Memory B cell (primary cell): ENCODE results near the gene PSAP.

Source experiments
- ATAC-seq: fragments of 150-1000 bp; cut with Tn5 transposase; 2 replicates; pipeline ENCODE4 v1.10.0; 2021; ENCODE audit warnings: low read depth, mild to moderate bottlenecking, moderate library complexity
- DNase-seq, 2 donors: peaks; one replicate each; pipeline ENCODE4 v3.0.0; 2022; ENCODE audit warnings: low spot score in 2 of 2
- H3K27ac Mint-ChIP-seq: one replicate; pipeline ENCODE4 v1.8.0; 2022; ENCODE audit warnings: mild to moderate bottlenecking, moderate library complexity, mixed read lengths
- H3K27me3 Mint-ChIP-seq: one replicate; pipeline ENCODE4 v1.8.0; 2022; ENCODE audit warnings: mixed read lengths
- H3K36me3 Mint-ChIP-seq: one replicate; pipeline ENCODE4 v1.8.0; 2022; ENCODE audit warnings: mild to moderate bottlenecking, mixed read lengths
- H3K4me1 Mint-ChIP-seq: one replicate; pipeline ENCODE4 v1.8.0; 2022; ENCODE audit warnings: mixed read lengths
- H3K4me3 Mint-ChIP-seq: one replicate; pipeline ENCODE4 v1.8.0; 2022; ENCODE audit warnings: mild to moderate bottlenecking, moderate library complexity, mixed read lengths
- H3K9me3 Mint-ChIP-seq: one replicate; pipeline ENCODE4 v1.8.0; 2022; ENCODE audit warnings: mixed read lengths

The PSAP gene

DNA sequence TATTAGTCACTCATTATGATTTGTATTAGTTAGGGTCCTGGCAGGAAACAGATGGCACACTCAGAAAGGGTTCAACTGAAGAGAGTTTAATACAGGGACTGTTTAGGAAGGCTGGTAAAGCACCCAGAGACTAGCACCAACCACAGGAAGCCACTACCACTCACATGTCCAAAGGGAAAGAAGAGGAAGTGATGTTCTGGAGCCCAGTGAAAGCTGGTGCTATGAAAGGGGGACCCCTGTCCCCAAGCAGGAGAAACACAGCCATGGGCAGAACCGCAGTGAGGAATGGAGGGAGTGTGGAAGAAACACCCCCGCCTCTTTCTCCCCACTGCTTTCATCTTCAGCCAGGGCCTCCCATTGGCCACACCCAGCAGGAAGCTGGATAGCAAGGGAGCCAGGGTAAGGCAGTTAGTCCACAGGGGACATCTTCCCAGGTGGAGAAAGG lies 74.5 kb downstream of the PSAP start:
- Mint-ChIP-seq H3K36me3 (no peaks in the 10 kb centered on the region), H3K4me1 (peaks cover 43% of the 10 kb centered on the region), H3K27me3 (no peaks in the 10 kb centered on the region), H3K9me3 (peaks cover 1% of the 10 kb centered on the region), H3K4me3 (peak overlapping the region; percentile 7), H3K27ac (peak overlapping the region; percentile 20)
- DNase-seq = no peak
- ATAC-seq = no peak

DNA sequence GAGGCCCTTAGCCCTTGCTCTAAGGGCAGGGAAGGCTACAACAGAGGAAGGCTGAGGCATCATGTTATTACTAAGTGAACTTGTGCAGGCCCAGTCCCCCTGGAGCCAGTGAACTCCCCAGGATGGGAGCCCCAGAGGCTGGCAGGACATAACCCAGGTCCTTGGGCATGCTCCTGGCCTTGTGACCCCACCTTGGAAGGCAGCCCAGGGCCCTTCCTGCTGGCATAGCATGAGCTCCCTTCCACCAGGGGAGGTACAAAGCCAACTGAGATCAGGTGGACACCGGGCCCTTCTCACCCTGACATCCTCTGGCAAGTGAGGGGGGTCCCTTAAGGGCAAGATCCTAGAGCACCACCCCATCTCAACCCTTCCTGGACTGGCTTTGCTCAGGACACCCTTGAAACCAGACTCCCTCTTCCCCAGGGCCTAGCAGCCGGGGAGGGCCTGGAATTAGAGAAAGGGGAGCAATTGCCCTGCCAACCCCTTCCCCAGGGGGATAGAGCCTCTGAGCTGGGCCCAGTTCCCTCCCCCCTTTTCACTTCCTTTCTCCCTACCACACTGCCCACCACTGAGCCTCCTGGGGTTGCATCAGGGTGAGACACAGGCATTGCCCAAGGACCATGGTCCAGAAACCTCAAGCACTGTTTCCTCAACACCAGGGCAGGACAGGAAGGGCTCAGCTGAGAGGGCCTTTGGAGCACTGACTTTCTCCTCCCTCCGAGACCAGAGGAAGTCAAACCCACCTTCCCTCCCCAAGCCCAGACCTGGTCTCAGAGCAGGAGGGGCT lies 75.9 kb downstream of the PSAP start:
- no peak for ATAC-seq

DNA sequence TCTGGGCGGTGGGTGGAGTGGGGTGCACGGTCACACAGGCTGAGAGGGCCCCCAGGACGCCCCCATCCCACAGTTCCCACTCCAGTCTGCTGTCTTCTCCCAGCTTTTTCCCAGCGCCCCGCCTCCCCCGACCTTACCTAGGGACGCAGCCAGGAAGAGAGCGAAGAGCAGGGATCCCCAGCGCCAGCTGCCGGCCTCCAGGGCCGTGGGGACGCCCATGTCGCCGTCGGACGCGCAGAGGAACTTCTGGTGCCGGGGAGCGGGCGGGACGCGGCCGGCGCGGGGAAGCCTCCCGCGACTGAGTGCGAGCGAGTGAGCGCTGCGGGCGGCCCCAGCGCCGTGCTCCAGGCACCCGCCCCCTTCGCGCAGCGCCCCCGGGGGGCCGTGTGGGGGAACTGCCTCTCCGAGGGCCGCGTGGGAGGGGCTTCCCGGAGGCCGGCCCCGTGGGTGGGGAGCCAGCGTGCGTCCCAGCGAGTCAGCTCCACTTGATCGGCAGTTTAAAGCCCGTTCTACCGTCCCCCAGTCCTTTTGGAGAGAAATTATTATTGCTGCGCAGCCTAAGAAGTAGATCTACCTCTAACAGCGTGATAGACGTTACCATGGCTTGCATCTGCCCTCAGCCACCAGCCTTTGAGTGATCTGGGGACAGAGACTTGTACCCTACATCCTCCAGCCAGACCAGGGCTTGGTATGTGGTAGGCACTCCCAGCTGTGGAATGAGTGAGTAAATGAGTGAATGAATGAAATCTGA lies 77.7 kb downstream of the PSAP start, which contains the start of gene VSIR:
Gene VSIR (minus strand): TSS at position 300 of the 751 bp plus-strand sequence. CDS start 81 bp downstream, at position 219.
- H3K27me3 Mint-ChIP-seq = no peaks in the 10 kb centered on the region
- peak within 1 kb of the TSS; percentile 95 for H3K27ac Mint-ChIP-seq
- peaks cover 59% of the 10 kb centered on the region for H3K4me1 Mint-ChIP-seq
- peaks cover 1% of the 10 kb centered on the region for H3K9me3 Mint-ChIP-seq
- DNase-seq (peak; percentile 99 to 100), ATAC-seq (peak; percentile 73)
- peak within 1 kb of the TSS; percentile 89 for H3K4me3 Mint-ChIP-seq
- H3K36me3 Mint-ChIP-seq = peaks cover 3% of the 10 kb centered on the region

More for the DNA sequence above, 75.9 kb downstream of the PSAP start:
- Mint-ChIP-seq H3K4me3 (peak overlapping the region; percentile 35), H3K27ac (peak overlapping the region; percentile 95), H3K9me3 (peaks cover 1% of the 10 kb centered on the region), H3K36me3 (no peaks in the 10 kb centered on the region), H3K27me3 (no peaks in the 10 kb centered on the region), H3K4me1 (peaks cover 51% of the 10 kb centered on the region)
- no peak for DNase-seq

DNA sequence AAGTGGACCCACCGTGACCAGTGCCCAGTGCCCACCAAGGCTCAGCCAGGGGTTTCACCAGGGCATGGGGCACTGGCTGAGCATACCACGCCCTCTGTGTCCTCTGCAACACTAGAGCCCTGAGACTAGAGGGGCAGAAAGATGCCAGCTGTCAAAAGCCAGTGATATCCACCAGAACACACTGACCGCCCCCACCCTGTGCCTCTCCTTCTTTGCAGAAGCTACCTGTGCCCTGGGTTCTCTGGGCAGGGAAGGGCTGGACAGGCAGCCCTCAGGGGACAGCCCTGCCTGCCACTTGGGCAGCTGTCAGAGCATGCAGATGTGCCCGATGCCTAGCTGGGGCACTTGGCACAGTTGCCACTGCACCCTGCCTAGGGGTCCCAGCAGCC lies 78.2 kb downstream of the PSAP start:
- ATAC-seq = no peak
- Mint-ChIP-seq H3K36me3 (peaks cover 3% of the 10 kb centered on the region), H3K4me3 (peak overlapping the region; percentile 89), H3K27ac (peak overlapping the region; percentile 95), H3K27me3 (no peaks in the 10 kb centered on the region), H3K9me3 (peaks cover 1% of the 10 kb centered on the region), H3K4me1 (peaks cover 63% of the 10 kb centered on the region)
- DNase-seq = no peak

DNA sequence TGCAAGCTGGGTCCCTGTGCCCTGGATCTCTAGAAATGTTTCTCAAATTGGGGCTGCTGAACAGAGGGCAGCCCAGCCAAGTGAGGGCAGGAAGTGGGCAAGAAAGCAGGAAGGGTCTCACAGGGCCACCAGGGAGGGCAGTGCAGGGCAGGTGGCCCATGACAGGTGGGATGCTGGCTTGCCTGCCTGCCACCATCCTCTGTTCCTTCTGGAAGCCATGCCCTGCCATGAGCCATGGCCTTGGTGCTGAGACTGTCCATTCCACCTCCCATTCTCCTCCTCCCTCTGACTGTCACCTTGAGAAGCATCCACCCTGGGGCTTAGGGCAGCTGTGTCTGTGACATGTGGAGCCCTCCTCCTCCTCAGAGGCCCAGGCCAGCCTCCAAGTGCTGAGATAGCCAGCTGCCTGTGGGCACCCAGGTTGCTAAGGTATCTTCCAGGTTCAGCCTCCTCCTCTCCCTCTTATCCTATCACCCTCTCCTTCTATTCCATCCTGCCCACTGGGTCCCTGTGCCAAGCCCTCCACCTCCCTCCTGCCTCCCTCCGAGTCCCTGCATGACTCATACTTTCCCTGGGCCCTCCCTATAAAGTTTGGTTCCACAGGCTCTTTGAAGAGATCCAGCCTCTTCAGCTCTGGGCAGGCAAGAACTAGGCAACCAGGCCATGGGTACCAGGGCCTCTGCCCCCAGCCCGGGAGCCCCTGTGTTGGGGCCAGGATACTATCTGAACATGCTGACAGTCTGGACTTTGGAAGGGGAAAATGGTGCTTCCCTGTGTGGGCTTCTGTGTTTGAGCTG lies 79.0 kb downstream of the PSAP start:
- no peak for ATAC-seq
- H3K9me3 Mint-ChIP-seq = no peaks in the 10 kb centered on the region
- peaks cover 6% of the 10 kb centered on the region for H3K36me3 Mint-ChIP-seq
- H3K4me1 Mint-ChIP-seq = peaks cover 64% of the 10 kb centered on the region
- DNase-seq = no peak
- H3K4me3 Mint-ChIP-seq = peak overlapping the region; percentile 89
- peak overlapping the region; percentile 95 for H3K27ac Mint-ChIP-seq
- H3K27me3 Mint-ChIP-seq = no peaks in the 10 kb centered on the region

DNA sequence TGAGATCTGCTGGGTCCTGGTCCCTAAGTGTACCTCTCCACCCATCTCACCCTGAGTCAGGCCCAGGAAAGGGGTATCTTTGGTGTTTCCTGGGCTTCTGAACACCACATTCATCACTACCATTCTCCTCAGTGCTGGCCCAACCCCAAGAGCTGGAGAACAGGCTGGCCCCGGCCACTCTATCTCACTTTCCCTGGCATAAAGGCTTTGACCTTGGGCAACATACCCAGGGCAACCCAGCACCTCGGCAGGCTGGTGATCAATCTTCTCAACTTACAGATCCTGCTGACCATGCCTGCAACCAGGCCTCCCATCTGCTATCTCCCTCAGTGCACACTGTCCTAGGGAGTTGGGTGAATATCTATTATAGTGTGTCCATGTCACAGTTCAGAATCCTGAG lies 79.8 kb downstream of the PSAP start:
- Mint-ChIP-seq H3K27ac (peak overlapping the region; percentile 95), H3K4me3 (peak overlapping the region; percentile 46), H3K4me1 (peaks cover 68% of the 10 kb centered on the region), H3K36me3 (peaks cover 6% of the 10 kb centered on the region), H3K9me3 (no peaks in the 10 kb centered on the region), H3K27me3 (no peaks in the 10 kb centered on the region)
- DNase-seq (no peak), ATAC-seq (no peak)

DNA sequence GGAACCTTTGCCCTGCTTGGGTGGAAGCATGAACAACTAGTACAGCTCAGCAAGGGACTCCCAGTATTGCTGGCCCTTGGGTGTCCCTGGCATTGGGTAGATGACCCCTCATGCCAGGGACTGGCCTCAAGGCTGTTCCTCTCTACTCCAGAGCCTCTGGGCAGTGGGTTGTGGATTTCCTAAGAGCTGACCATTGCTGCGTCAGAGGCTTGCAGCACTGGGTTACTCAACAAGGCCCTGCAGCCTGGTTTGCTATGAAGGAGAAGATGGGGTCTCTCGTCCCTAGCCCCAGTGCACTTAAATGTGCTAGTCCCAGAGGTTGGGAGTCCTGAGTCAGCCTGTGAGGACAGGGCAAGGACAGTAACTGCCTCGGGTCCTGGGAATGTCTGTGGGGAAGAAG lies 80.3 kb downstream of the PSAP start:
- Mint-ChIP-seq H3K4me1 (peaks cover 66% of the 10 kb centered on the region), H3K27me3 (no peaks in the 10 kb centered on the region), H3K9me3 (no peaks in the 10 kb centered on the region), H3K27ac (peak overlapping the region; percentile 95), H3K4me3 (no peak overlapping the region), H3K36me3 (peaks cover 6% of the 10 kb centered on the region)
- no peak for ATAC-seq
- no peak for DNase-seq

DNA sequence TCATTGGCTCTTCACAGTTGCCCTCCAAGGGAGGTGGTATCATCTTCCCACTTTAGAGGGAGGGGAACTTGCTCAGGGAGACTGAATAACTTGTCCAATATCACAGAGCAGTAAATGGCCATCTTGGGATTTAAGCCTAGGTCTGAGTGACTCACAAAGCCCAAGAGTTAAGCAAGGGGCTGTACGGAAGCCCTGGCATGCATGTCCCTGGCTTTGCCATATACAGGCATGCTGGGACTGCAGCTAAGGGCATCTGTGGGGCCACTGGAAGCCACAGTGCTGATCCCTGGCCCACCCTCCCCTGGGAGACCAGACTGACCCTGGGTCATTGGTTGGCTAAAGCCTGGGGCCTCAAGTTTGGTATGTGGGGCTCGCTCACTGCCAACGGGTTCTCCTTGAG lies 80.8 kb downstream of the PSAP start:
- peak overlapping the region; percentile 95 for H3K27ac Mint-ChIP-seq
- H3K4me3 Mint-ChIP-seq = peak overlapping the region; percentile 29
- ATAC-seq (no peak), DNase-seq (no peak)
- H3K36me3 Mint-ChIP-seq = peaks cover 6% of the 10 kb centered on the region
- H3K9me3 Mint-ChIP-seq = no peaks in the 10 kb centered on the region
- H3K4me1 Mint-ChIP-seq = peaks cover 63% of the 10 kb centered on the region
- no peaks in the 10 kb centered on the region for H3K27me3 Mint-ChIP-seq

DNA sequence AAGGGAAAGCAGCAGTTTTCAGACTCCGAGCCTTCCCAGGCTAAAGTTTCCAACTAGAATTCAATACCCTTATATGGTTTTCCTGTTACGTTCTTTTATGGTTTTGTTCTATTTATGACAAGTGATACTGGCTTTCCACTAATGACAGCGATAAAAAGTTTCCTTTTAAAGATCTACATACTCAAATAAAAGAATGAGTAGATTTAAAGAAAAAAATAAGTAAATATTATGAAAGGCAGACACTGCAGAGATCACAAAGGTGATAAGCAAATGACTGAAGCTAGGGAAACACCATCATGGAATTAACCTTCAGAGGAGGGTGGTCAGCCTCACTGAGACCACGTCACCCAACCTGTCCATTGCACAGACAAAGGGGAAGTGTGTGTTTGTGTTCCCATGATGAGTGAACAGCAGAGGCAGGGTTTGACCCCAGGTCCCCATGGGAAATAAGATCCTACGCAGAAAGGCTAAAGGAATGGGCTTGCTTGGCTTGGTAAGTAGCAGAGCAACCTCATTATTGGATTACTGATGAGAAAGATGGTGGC lies 81.7 kb downstream of the PSAP start:
- Mint-ChIP-seq H3K27me3 (no peaks in the 10 kb centered on the region), H3K27ac (peak overlapping the region; percentile 95), H3K4me1 (peaks cover 59% of the 10 kb centered on the region), H3K4me3 (peak overlapping the region; percentile 68), H3K36me3 (peaks cover 6% of the 10 kb centered on the region), H3K9me3 (no peaks in the 10 kb centered on the region)
- peak in 1 of 2 donors; percentile 44 for DNase-seq
- peak; percentile 46 for ATAC-seq

DNA sequence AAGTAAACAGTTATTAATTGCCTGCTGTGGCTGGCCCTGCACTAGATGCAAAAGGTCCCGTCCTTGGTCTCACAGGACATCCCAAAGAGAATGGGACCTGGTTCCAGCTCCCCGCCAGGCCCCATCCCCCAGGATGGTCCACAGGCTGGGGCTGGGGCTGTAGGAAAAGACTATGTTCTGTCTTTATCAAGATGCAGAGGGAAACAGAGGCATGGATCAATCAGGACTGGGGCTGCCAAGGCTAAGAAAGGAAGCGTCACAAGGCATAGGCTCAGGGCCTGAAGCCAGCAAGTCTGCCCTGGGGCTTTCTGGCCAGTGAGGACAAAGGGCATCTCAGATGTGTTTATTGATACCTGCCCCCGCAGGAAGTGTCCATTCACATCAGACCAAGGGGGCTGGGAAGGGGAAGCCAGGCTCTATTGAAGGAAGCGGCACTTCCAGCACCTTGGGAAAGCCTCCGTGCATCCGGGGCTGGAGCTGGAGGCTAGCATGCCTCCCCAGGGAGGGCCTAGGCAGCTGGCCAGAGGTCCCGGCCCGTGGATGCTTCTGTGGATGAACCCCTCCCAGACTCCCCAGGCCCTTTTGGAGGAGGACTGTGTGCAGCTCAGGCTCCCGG lies 83.5 kb downstream of the PSAP start:
- ATAC-seq = no peak

DNA sequence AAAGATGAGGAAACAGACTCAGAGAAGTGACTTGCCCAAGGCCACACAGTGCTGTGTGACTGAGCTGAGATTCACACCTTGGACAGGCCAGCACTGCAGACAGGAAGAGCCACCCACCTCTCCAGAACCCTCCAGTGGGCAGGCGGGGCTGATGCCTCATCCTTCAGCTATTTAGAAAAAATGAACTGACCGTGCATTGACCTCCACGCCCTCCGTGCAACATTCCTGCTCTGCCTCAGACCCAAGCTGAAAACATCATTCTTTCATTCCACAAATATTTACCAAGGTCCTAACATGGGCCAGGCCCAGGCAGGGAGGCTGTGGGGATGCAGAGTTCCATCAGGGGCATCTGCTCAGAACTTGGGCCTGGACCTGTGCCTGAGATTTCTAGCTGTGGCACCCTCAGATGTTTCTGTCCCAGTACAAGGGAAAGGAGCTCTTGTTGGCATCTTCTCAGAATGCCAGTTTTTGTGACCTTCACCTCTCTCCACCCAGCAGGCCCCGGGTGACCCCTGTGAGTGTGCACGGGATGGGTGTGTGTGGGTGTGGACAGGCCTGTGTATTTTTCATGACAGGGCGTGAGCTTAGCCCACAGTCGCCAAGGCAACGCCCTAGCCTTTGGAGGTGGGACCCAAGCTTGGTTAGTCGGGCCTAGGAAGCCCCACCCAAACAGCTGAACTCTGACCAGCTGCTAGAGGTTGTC lies 84.2 kb downstream of the PSAP start:
- H3K4me3 Mint-ChIP-seq = peak overlapping the region; percentile 41

More for the DNA sequence above, 83.5 kb downstream of the PSAP start:
- DNase-seq = no peak
- H3K4me3 Mint-ChIP-seq = peak overlapping the region; percentile 41
- peaks cover 60% of the 10 kb centered on the region for H3K4me1 Mint-ChIP-seq
- H3K27ac Mint-ChIP-seq = peak overlapping the region; percentile 95
- H3K36me3 Mint-ChIP-seq = peaks cover 8% of the 10 kb centered on the region
- H3K27me3 Mint-ChIP-seq = no peaks in the 10 kb centered on the region
- H3K9me3 Mint-ChIP-seq = no peaks in the 10 kb centered on the region

More for the DNA sequence above, 84.2 kb downstream of the PSAP start:
- no peaks in the 10 kb centered on the region for H3K9me3 Mint-ChIP-seq
- ATAC-seq (peak; percentile 55), DNase-seq (peak in 1 of 2 donors; percentile 59)
- peaks cover 61% of the 10 kb centered on the region for H3K4me1 Mint-ChIP-seq
- peak overlapping the region; percentile 95 for H3K27ac Mint-ChIP-seq
- peaks cover 8% of the 10 kb centered on the region for H3K36me3 Mint-ChIP-seq
- no peaks in the 10 kb centered on the region for H3K27me3 Mint-ChIP-seq
